ENCODE data around the gene ADGRG4. TPM values are rescaled to one million over a fixed set of nuclear protein-coding genes. Genes with fewer than 3 reads are reported as not detected.
"Not testable (repeated sequence)": the region's sequence is repeated elsewhere in the genome, so short reads cannot be mapped to it uniquely, and the experiment has no call there.

Gene ADGRG4, protein sequence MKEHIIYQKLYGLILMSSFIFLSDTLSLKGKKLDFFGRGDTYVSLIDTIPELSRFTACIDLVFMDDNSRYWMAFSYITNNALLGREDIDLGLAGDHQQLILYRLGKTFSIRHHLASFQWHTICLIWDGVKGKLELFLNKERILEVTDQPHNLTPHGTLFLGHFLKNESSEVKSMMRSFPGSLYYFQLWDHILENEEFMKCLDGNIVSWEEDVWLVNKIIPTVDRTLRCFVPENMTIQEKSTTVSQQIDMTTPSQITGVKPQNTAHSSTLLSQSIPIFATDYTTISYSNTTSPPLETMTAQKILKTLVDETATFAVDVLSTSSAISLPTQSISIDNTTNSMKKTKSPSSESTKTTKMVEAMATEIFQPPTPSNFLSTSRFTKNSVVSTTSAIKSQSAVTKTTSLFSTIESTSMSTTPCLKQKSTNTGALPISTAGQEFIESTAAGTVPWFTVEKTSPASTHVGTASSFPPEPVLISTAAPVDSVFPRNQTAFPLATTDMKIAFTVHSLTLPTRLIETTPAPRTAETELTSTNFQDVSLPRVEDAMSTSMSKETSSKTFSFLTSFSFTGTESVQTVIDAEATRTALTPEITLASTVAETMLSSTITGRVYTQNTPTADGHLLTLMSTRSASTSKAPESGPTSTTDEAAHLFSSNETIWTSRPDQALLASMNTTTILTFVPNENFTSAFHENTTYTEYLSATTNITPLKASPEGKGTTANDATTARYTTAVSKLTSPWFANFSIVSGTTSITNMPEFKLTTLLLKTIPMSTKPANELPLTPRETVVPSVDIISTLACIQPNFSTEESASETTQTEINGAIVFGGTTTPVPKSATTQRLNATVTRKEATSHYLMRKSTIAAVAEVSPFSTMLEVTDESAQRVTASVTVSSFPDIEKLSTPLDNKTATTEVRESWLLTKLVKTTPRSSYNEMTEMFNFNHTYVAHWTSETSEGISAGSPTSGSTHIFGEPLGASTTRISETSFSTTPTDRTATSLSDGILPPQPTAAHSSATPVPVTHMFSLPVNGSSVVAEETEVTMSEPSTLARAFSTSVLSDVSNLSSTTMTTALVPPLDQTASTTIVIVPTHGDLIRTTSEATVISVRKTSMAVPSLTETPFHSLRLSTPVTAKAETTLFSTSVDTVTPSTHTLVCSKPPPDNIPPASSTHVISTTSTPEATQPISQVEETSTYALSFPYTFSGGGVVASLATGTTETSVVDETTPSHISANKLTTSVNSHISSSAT (N-terminal part only)
- total RNA-seq (2021; fragmentation: NEBNext Ultra II Directional; extraction: Animal tissue kit (Norgen Biotek cat#: 25700)): under 1 TPM in 1 of 6 experiments, not detected in 5; 0.05 TPM
- long read RNA-seq: 0 reads

DNA sequence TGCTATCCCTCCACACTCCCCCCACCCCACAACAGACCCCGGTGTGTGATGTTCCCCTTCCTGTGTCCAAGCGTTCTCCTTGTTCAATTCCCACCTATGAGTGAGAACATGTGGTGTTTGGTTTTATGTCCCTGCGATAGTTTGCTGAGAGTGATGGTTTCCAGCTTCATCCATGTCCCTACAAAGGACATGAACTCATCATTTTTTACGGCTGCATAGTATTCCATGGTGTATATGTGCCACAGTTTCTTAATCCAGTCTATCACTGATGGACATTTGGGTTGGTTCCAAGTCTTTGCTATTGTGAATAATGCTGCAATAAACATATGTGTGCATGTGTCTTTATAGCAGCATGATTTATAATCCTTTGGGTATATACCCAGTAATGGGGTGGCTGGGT, at the start of gene ADGRG4:
TSS of gene ADGRG4 (plus strand) at position 243 of the 400 bp plus-strand sequence. CDS start 7,815 bp downstream, outside the sequence.
- H3K27ac Mint-ChIP-seq; DNase-seq; H3K9me3 Mint-ChIP-seq; H3K4me3 Mint-ChIP-seq; H3K4me1 Mint-ChIP-seq (ENCODE audit: low read depth); H3K36me3 Mint-ChIP-seq (ENCODE audit: low read depth); H3K27me3 Mint-ChIP-seq (ENCODE audit: insufficient read depth): not testable (repeated sequence)

DNA sequence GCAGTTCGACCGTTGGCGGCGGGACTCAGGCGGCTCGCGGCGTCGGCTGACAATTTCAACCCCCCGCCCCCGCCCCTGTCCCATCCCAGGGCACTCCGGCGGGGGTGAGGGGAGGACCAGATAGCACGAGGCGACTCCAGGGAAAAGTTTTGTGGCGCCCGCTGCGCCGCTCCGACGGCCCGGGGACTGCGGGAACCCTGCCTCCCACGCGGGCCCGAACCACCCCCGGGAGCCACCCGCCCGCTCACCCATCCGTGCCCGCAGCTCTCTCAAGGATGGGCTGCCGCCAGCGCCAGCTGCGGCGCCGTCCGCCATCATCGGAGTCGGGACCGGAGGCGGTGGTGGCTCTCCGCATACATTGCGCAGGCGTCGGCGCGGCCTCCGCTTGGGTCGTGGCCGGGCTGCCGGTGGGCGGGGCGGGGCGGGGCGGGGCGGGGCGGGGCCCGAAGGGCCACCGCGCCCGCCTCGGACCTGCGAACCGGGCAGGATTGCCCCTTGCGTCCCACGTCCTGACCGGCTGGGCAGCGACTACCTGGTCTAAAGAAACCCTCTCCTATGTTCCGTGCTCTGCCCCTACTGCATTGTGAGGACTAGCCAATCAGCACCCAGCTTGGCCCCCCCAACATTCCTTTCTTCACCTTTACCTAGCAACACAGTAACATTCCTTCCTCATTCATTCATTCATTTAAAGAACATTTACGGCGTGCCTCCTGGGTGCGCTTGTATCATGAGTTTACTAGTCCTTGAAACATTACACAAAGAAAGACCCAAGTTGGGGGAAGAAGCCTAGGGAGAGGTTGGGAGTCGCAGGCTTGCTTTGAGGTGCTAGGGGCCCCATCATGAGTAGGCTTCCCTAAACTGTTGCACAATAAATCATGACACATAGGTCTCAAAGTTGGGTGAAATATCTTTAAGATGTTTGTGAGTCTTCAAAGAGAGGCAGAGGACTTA, 49.4 kb upstream of the ADGRG4 start, which contains the start of gene MAP7D3:
TSS of gene MAP7D3 (minus strand) at position 360 of the 951 bp plus-strand sequence. CDS start at position 318, 42 bp downstream.
- peaks cover 41% of the 10 kb centered on the region for H3K4me1 Mint-ChIP-seq (ENCODE audit: low read depth)
- H3K36me3 Mint-ChIP-seq (ENCODE audit: low read depth): no peaks in the 10 kb centered on the region
- peak; percentile 18 for DNase-seq
- TF ChIP-seq, protein P1, sequence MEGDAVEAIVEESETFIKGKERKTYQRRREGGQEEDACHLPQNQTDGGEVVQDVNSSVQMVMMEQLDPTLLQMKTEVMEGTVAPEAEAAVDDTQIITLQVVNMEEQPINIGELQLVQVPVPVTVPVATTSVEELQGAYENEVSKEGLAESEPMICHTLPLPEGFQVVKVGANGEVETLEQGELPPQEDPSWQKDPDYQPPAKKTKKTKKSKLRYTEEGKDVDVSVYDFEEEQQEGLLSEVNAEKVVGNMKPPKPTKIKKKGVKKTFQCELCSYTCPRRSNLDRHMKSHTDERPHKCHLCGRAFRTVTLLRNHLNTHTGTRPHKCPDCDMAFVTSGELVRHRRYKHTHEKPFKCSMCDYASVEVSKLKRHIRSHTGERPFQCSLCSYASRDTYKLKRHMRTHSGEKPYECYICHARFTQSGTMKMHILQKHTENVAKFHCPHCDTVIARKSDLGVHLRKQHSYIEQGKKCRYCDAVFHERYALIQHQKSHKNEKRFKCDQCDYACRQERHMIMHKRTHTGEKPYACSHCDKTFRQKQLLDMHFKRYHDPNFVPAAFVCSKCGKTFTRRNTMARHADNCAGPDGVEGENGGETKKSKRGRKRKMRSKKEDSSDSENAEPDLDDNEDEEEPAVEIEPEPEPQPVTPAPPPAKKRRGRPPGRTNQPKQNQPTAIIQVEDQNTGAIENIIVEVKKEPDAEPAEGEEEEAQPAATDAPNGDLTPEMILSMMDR (IDR thresholded peaks at IDR 0.05): no peak
- H3K27me3 Mint-ChIP-seq (ENCODE audit: insufficient read depth): peaks cover 1% of the 10 kb centered on the region; the same call in 1 of the 2 replicates
- H3K27ac Mint-ChIP-seq: peak within 1 kb of the TSS; percentile 80
- H3K4me3 Mint-ChIP-seq: peak within 1 kb of the TSS; percentile 91
- no peaks in the 10 kb centered on the region for H3K9me3 Mint-ChIP-seq

DNA sequence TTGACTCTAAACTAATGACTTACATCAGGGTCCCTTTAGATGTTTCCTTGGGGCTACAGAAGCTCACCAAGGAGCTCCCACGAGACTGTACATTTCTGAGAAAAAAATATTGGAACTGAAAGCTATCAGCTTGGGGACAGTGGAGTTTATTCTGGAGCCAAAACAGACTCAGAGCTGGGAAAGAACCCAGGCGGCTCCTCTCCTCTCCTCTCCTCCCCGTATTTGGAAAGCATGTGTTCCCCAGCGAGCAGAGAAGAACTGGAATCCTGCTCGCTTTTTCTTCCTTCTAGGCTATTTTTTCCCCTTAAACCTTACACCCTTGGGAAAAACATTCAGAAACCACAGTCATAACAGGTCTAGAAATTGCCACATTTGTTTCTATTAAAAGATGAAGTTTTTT, 45.2 kb upstream of the ADGRG4 start:
- peak overlapping the region; percentile 77 for H3K4me3 Mint-ChIP-seq
- peak overlapping the region; percentile 35; the same call in 1 of the 2 replicates for H3K27ac Mint-ChIP-seq
- H3K4me1 Mint-ChIP-seq (ENCODE audit: low read depth): peaks cover 47% of the 10 kb centered on the region
- no peaks in the 10 kb centered on the region for H3K9me3 Mint-ChIP-seq
- no peaks in the 10 kb centered on the region for H3K27me3 Mint-ChIP-seq (ENCODE audit: insufficient read depth)
- no peaks in the 10 kb centered on the region for H3K36me3 Mint-ChIP-seq (ENCODE audit: low read depth)
- TF ChIP-seq, protein P1 (IDR thresholded peaks at IDR 0.05): no peak
- DNase-seq: no peak

DNA sequence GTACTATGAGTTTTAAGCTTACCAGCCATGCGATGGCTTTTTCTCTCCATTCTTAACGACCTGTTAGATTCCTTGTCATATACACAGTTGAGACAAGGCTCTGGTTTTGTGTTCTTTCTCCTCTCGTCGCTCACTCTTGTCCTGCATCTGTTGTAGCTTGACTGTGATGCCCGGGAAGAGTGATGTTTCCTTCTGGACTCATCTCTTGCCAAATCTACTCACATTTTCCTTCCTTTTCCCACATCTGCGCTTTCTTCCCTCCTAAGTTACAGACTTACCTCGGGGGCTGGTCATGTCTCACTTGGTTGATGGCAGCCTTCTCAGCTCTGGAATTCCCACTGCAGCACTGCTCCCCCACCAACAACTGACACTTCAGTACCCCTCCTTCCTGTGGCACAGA, 44.7 kb upstream of the ADGRG4 start:
- peaks cover 52% of the 10 kb centered on the region for H3K4me1 Mint-ChIP-seq (ENCODE audit: low read depth)
- TF ChIP-seq, protein P1 (IDR thresholded peaks at IDR 0.05): no peak
- H3K9me3 Mint-ChIP-seq: no peaks in the 10 kb centered on the region
- peak overlapping the region; percentile 77 for H3K4me3 Mint-ChIP-seq
- no peaks in the 10 kb centered on the region for H3K27me3 Mint-ChIP-seq (ENCODE audit: insufficient read depth)
- H3K27ac Mint-ChIP-seq: peak overlapping the region; percentile 35
- no peak for DNase-seq
- H3K36me3 Mint-ChIP-seq (ENCODE audit: low read depth): no peaks in the 10 kb centered on the region

DNA sequence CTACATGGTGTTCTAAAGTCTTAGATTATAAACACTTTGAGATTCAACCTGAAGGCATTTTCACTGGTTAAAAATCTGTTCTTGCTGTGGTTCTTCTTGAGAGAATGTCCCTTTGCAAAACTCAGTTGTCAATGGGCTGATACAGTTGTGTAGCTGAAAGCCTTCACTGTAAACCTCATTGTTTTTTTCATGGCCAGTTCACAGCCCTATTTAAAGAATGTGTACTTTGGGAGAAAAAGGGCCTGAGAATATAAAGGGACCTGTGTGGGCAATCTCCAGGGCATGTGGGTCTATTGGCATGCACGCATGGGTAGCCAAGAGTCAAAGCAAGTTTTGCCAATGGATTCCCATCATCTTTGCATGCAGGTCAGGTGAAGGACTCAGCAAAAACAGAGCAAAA, 41.8 kb upstream of the ADGRG4 start:
- Mint-ChIP-seq H3K9me3 (no peaks in the 10 kb centered on the region), H3K27me3 (ENCODE audit: insufficient read depth) (no peaks in the 10 kb centered on the region), H3K4me1 (ENCODE audit: low read depth) (peaks cover 64% of the 10 kb centered on the region), H3K36me3 (ENCODE audit: low read depth) (no peaks in the 10 kb centered on the region), H3K27ac (peak overlapping the region; percentile 87), H3K4me3 (no peak overlapping the region)
- TF ChIP-seq, protein P1 (IDR thresholded peaks at IDR 0.05): no peak
- DNase-seq: no peak

Data from HFFc6 (cell line).